Mucosa of gallbladder (tissue), 1 donor: ENCODE data around the gene P2RX1. TPM values are rescaled to one million over a fixed set of nuclear protein-coding genes. Genes with fewer than 3 reads are reported as not detected.
A peak's percentile ranks its signal among the peaks of the same experiment; 100 is the strongest.

Experiments used
- DNase-seq: peaks from one replicate; pipeline ENCODE4 v3.0.0-alpha.2; 2020; ENCODE audit warnings: low spot score
- total RNA-seq: library from RNA; stranded (reverse); gene quantifications from one replicate; pipeline ENCODE4 v1.2.1, GENCODE V29; 2021
- donor health status: DM: no; HTN: no; CAD: no.

Gene P2RX1
- total RNA-seq, 1 donor from 2014 or later = 2.8 TPM

GRCh38 chr17:3905017-3905520 is 11.2 kb downstream of the P2RX1 start:
- no peak for DNase-seq

DNA sequence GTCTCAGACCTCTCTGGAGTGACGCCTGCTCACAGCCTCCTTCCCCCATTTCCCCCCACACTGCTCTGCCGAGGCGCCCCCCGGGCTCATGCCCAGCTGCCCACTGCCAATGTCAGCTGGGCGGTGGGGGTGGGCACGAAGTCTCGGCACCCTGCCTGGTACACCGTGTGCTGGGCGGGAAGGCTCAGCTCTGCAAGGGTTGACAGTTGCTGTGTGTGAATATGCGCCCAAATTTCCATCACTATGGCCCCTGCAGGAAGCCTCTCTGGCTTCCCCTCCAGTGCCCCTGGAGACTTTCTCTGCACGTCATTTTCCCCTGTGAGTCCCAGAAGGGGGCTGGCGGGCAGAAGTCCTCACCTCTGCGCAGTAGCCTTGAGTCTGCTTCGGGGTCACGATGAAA is 11.8 kb downstream of the P2RX1 start:
- DNase-seq = no peak

DNA sequence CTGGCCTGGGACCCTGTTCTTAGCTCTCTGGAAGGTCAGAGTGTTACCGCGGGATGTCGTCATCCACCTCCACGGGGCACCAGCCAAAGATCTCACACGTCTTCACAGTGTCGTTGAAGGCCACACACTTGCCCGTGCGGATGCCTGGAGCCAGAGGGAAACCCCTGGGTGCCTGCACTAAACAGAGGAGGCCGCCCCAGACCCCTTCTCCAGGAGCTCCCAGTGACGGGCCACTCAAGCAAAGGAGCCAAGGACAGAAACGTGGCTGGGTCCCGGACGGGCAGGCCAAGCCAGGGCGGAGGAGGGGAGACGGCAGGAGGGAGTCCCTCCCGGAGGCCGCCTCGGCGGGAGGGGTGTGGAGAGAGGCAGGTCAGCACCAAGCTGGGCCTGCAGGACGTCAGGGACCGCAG is 12.4 kb downstream of the P2RX1 start:
- no peak for DNase-seq

DNA sequence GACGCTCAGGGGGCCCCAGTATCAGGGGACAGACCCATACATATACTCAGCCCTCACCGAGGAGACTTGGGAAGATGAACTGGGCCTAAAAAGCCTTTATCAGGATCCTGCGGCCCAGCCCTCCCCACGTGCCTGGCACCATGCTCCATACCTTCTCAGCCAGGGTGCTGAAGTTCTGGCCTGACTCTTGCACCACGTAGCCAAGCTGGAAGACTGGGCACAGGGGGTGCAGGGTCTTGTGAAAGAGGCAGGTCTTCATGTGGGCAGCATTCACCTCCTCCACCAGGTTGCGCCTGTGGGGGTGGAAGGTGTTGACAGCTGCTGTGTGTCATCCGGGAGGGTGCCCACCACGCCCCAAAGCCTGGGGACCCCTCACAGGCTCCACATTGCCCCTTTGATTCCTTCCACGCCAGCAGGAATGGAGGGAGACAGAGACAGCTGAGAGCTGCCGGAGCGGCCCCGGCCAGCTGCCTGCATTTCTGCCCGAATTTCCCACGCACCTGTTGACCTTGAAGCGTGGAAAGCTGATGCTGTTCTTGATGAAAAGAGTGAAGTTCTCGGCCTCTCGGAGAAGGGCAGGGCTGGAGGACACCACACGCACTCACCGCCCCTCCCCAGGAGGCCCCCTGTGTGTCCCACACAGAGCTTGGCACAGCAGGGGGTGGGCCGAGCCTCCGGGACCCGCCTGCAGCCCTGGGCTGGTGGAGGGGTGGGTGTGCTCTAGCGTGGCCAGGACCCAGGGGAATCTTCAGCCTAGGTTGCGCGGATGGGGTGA is 13.0 kb downstream of the P2RX1 start:
- DNase-seq = no peak

DNA sequence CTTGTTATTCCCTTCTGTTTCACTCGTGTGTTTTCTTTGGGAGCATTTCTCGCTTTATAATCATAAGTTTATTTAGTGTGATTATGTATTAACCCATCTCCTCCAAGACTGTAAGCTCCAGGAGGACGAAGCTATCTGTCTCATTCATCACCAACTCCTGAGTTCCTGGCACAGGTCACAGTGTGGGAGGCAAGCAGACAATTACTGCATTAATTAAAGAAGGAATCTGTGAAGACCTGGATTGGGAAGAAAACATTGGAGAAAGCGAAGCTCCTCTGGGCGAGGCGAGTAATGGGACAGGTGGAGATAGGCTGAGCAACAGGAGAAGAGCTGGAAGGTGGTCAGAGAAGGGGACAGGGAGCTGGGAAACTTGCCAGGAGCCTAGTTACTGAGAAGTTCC is 15.6 kb downstream of the P2RX1 start:
- DNase-seq = no peak

- no peak for DNase-seq
These were observed 18.5 kb downstream of the P2RX1 start for GRCh38 chr17:3897731-3898130.

DNA sequence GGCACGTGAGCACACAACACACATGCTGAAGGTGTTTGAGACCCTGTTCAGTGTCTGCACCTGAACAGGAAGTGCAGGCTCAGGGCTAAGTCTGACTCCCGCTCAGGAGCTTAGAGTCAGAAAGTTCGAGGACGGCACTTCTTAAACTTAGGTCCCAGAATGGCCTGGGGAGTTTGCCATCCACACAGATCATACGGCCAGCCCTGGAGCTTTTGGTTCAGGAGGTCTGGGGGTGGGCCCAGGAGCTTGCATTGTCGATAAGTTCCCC is 19.4 kb downstream of the P2RX1 start:
- no peak for DNase-seq

GRCh38 chr17:3896108-3896967 is 19.9 kb downstream of the P2RX1 start:
- DNase-seq = no peak

- no peak for DNase-seq
These were observed 20.9 kb downstream of the P2RX1 start for GRCh38 chr17:3895354-3895753.

DNA sequence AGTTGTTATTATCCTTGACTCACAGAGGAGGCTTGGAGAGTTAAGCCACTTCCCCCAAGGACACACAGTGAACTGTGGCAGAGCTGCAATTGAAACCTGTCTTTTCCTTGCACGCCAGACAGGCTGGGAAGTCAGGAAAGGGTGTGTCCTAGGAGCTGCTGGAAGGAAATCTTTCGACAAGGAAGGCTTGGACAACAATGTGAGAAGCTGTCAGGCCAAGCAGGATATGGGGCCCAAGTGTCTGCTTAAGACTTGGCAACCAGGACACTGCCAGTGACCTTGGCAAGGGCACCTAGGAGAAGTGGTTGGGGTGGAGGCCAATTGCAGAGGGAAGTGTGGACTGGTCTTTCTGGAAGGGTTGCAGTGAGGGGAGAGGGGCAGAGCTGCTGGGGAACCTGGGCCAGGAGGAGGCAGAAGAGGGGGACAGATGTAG is 21.3 kb downstream of the P2RX1 start:
- DNase-seq = peak; percentile 64

DNA sequence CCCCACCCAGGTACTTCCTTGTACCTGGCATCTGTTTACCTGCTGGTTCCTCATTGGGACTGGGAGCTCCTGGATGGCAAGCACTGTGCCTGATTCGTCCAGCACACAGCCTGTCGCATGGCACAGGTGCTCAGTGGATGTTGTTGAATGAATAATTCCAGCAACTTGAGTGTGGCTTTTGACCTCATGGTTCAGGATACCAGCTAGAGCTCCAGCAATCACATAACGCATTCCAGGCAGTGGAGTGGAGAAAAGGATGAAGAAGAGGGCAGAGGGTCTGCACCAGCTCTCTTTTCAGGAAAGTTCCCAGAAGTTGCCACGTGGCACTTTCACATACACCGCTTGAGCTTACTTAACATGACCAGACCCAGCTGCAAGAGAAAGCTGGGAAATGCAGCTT is 22.1 kb downstream of the P2RX1 start:
- DNase-seq = no peak

GRCh38 chr17:3893720-3894116 is 22.5 kb downstream of the P2RX1 start:
- DNase-seq = no peak

- DNase-seq = peak; percentile 89
These were observed 23.1 kb downstream of the P2RX1 start, which contains the start of gene CAMKK1 for GRCh38 chr17:3893003-3893719. Gene CAMKK1 (minus strand): TSS chr17:3893053. CDS start chr17:3885687, 7,366 bp downstream.

DNA sequence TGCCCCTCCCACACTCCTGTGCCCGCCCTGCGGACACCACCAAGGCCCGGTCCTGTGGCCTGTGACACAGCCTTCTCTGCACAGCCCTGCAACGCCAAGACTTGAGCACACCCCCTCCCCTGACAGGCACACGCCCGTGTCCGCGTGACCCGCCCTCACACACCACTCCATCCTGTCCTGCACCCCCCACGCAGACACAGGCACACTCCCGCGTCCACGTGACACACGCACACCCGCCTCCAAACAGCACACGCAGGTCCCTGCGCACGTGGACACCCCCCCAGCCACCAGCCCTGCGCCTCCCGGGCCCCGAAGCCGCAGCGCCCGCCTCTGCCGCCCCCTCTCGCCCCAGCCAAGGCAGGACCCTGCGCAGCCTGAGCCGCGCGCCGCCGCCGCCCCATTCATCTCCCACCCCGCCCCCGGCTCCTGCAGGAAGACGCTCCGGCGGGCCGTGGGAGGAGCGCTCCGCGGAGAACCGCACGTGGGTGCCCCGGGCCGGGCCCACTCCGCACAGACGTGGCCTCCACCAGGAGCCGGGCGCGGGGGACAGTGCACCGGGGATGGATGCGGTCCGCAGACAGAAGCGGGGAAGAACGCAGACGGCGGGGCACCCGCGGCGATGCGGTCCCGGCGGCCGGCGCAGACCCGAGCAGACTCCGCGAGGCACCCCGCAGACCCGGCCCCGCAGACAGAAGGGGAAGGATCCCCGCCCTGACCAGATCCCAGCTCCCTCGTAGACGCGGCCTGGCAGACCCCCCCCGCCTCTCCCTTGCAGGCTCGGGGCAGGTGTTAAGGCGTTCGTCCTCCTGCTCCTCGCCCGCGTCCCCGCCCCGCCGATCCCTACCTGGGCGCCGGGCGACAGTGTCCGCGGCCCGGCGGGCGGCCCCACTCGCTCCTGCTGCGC is 23.9 kb downstream of the P2RX1 start:
- peak; percentile 78 for DNase-seq

DNA sequence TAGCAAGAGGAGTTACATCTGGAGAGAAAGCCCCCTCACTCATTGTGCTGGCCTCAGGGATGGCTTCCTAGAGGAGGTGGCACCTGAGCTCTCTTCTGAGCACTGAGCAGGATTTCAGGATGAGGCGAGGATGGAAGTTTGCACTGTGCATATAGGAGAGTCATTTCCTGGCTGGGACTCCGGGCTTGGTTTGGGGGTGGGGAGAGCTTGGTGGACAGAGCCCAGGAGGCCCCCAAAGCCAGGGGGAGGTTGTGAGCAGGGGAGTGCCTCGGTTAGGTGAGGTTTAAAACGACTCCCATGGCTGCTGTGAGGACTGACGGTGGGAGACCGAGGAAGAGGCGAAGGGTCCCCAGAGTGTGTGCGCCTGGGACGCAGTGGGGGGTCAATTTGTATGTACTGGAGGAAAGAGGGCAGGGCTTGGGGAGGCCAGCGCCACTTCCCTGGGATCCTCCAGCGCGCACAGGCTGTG is 24.6 kb downstream of the P2RX1 start:
- DNase-seq = no peak

DNA sequence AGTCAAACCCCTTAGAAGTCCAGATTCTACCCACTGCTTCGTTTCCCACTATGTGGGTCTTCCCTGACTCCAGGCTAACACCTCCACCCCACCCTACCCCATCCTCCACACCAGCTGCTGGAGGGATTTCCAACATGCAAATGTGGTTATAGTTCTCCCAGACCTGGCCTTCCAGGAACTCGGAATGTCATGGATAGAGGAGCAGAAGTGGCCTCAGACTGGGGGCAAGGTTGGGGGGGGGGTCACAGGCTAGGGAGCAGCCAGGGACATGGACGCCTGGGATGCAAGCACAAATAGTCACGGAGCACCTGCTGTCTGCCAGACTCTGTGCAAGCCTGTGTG is 25.4 kb downstream of the P2RX1 start:
- no peak for DNase-seq

GRCh38 chr17:3890082-3890877 is 26.0 kb downstream of the P2RX1 start:
- peak; percentile 62 for DNase-seq

DNA sequence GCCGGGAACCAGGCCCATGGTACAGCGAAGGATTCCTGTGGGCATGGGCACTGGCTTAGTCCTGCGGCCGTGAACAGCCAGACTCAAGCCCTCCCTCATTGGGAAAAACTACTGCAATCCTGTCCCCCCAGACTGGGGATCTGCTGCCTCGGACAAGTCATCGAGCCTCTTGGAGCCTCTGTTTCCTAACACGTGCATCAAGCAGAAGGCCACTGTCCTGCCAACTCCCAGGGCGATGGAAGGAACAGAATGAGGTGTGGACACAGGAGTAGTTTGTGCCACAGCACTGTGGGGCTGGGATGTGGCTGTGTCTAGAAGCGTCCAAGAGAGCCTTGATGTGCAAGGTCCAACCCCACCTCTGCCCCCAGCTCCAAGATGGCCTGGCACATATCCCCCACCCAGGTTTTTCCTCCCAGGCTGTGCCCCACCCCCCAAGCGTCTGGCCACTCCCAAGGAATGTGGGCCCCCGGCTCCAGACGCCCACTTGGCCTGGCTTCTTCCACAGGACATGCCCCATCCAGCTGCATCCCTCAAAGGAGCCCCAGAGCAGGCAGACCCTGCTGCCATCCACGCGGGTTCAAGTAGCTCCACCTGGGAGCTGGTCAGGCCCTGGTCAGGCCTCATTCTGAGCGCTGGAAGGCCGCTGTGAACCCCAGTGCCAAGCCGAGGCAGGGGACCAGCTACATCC is 26.8 kb downstream of the P2RX1 start:
- no peak for DNase-seq

- peak; percentile 72 for DNase-seq
These were observed 27.7 kb downstream of the P2RX1 start for GRCh38 chr17:3888343-3889171.
